PC-9 (cell line): ENCODE data around the gene IGFL1.
"Not testable (repeated sequence)": the region's sequence is repeated elsewhere in the genome, so short reads cannot be mapped to it uniquely, and the experiment has no call there.

Experiments used
- CTCF ChIP-seq: fragments of 200-600 bp; sonication (generic); conservative IDR thresholded peaks from 2 replicates; pipeline ENCODE4 v1.6.1; 2017; ENCODE audit warnings: mixed run types, antibody characterized with exemption, mild to moderate bottlenecking, moderate library complexity
- EZH2 ChIP-seq: fragments of 200-600 bp; sonication (generic); IDR thresholded peaks from 2 replicates; pipeline ENCODE4 v1.8.0; 2017; ENCODE audit warnings: antibody characterized with exemption, low read depth

- TF ChIP-seq EZH2, CTCF: not testable (repeated sequence)
Observed at GRCh38 chr19:46238141-46238540, 8.6 kb downstream of the IGFL1 start.
